A549 (cell line): Measurements from ENCODE around the gene DDIT3. TPM values are rescaled to one million over a fixed set of nuclear protein-coding genes. Genes with fewer than 3 reads are reported as not detected.

Source experiments
- ATAC-seq, 2 experiments: fragments of 200-7000 bp in 1 of 2; fragments of >200 bp in 1 of 2; cut with Nextera tagmentation in 1 of 2; cut with Tn5 transposase in 1 of 2; 3 replicates each; pipeline versions ENCODE4 v1.8.0 to v1.9.1; 2018 to 2020; ENCODE audit warnings: mild to moderate bottlenecking in 1 of 2, moderate library complexity in 1 of 2
- CTCF ChIA-PET: fragments of 300-600 bp; sonication (Branson Sonifier 250); formaldehyde crosslinking; extraction: SDS; loops from one replicate; lab custom pipeline; 2021; ENCODE audit warnings: antibody characterized with exemption, inconsistent platforms; lab: Yijun Ruan, JAX
- POLR2A ChIA-PET: fragments of 350-600 bp; formaldehyde crosslinking; extraction: SDS; loops from one replicate; lab custom pipeline; 2021; ENCODE audit warnings: antibody characterized with exemption, inconsistent platforms; lab: Yijun Ruan, JAX
- DNase-seq, 2 experiments: peaks; one replicate each; pipeline versions ENCODE4 v3.0.0 to v3.0.0-alpha.2; 2011 to 2016; ENCODE audit warnings: low read depth in 1 of 2, low spot score in 1 of 2
- FAIRE-seq: peaks from 2 replicates; lab custom pipeline; 2011; peaks lifted over from hg19 to GRCh38; lab: Jason Lieb, UNC
- H3K27ac ChIP-seq, 2 experiments: fragments of >200 bp; sonication (Bioruptor Twin); formaldehyde crosslinking; 3 replicates each; pipeline ENCODE4 v1.5.1; 2016 to 2017
- H3K4me1 ChIP-seq: fragments of >200 bp; sonication (Bioruptor Twin); formaldehyde crosslinking; 3 replicates; pipeline ENCODE4 v1.6.1; 2016
- H3K4me2 ChIP-seq: fragments of >200 bp; sonication (Bioruptor Twin); formaldehyde crosslinking; 3 replicates; pipeline ENCODE4 v1.6.1; 2016
- H3K4me3 ChIP-seq: fragments of >200 bp; sonication (Bioruptor Twin); formaldehyde crosslinking; 3 replicates; pipeline ENCODE4 v1.5.1; 2016
- H3K9me3 ChIP-seq: fragments of >200 bp; sonication (Bioruptor Twin); formaldehyde crosslinking; 3 replicates; pipeline ENCODE4 v1.6.1; 2016
- CBX8 ChIP-seq: fragments of 200-600 bp; sonication (generic); IDR thresholded peaks from 2 replicates; pipeline ENCODE4 v1.6.1; 2016
- EHF ChIP-seq: fragments of 250-450 bp; sonication (Bioruptor Pico); IDR thresholded peaks from 2 replicates; pipeline ENCODE4 v1.5.0; 2020; ENCODE audit warnings: mild to moderate bottlenecking
- FOSL2 ChIP-seq, 2 experiments: fragments of 450-650 bp in 1 of 2; fragments of >200 bp in 1 of 2; sonication (Bioruptor Twin) in 1 of 2; formaldehyde crosslinking; IDR thresholded peaks; 2 replicates each; pipeline versions ENCODE4 v1.5.0 to v1.6.1; 2016 to 2020; ENCODE audit warnings: mild to moderate bottlenecking in 1 of 2, moderate library complexity in 1 of 2
- FOXS1 ChIP-seq: fragments of 250-450 bp; sonication (Bioruptor Pico); IDR thresholded peaks from 2 replicates; pipeline ENCODE4 v1.5.0; 2020; ENCODE audit warnings: mild to moderate bottlenecking, moderate library complexity
- HDAC2 ChIP-seq: fragments of 200-600 bp; sonication (generic); IDR thresholded peaks from 2 replicates; pipeline ENCODE4 v1.6.1; 2016
- HOXA7 ChIP-seq: fragments of 250-450 bp; sonication (Bioruptor Pico); IDR thresholded peaks from 2 replicates; pipeline ENCODE4 v1.5.0; 2020; ENCODE audit warnings: mild to moderate bottlenecking, moderate library complexity
- HOXB13 ChIP-seq: fragments of 250-450 bp; sonication (Bioruptor Pico); IDR thresholded peaks from 2 replicates; pipeline ENCODE4 v1.5.0; 2020; ENCODE audit warnings: low read depth, mild to moderate bottlenecking, moderate library complexity
- JUN ChIP-seq, 2 experiments: fragments of >200 bp; sonication (Bioruptor Twin); formaldehyde crosslinking; IDR thresholded peaks; 2 replicates in 1 of 2; 3 replicates in 1 of 2; pipeline ENCODE4 v1.6.1; 2016 to 2017
- MAFK ChIP-seq: fragments of 450-650 bp; IDR thresholded peaks from 2 replicates; pipeline ENCODE4 v1.6.1; 2014; ENCODE audit not compliant: partially characterized antibody
- NFE2L2 ChIP-seq: fragments of 150-350 bp; conservative IDR thresholded peaks from 2 replicates; pipeline ENCODE4 v1.6.1; 2014; ENCODE audit warnings: low read length
- REST ChIP-seq: fragments of 200-600 bp; sonication (generic); IDR thresholded peaks from 2 replicates; pipeline ENCODE4 v1.6.1; 2016; ENCODE audit warnings: antibody characterized with exemption, mild to moderate bottlenecking, moderate library complexity
- RNF2 ChIP-seq: fragments of 200-600 bp; sonication (generic); IDR thresholded peaks from 2 replicates; pipeline ENCODE4 v1.6.1; 2016; ENCODE audit warnings: low read depth, mild to moderate bottlenecking, antibody characterized with exemption, moderate library complexity, borderline replicate concordance
- ZSCAN20 ChIP-seq: fragments of 250-450 bp; sonication (Bioruptor Pico); IDR thresholded peaks from 2 replicates; pipeline ENCODE4 v1.8.0; 2022; ENCODE audit warnings: mild to moderate bottlenecking, moderate library complexity
- WGBS: methylation state at CpG from one replicate; pipeline ENCODE4 v1.1.6; 2017; ENCODE audit errors: missing lambda C conversion rate; 5-methylcytosine and 5-hydroxymethylcytosine counted together
- polyA plus RNA-seq, 4 experiments: library from polyadenylated mRNA; depleted of rRNA in 3 of 4; stranded (reverse); fragments of >200 nt; fragmentation: RNase III in 1 of 4; extraction: RNeasy Plus Mini Kit Qiagen cat#74134 plus additional on column Dnase treatment in 1 of 4; gene quantifications; 2 replicates in 3 of 4; 3 replicates in 1 of 4; pipeline ENCODE4 v1.2.3, GENCODE V29; 2011 to 2017
- TF ChIP-seq, protein P1 (sequence below): fragments of 150-350 bp; IDR thresholded peaks from 2 replicates; pipeline ENCODE4 v1.6.1; 2014; ENCODE audit warnings: low read depth, mild to moderate bottlenecking, low read length

Gene DDIT3
- polyA plus RNA-seq, 2 of the 4 experiments (the other 2 are of a cell fraction): 16.0 to 93.0 TPM

DNA sequence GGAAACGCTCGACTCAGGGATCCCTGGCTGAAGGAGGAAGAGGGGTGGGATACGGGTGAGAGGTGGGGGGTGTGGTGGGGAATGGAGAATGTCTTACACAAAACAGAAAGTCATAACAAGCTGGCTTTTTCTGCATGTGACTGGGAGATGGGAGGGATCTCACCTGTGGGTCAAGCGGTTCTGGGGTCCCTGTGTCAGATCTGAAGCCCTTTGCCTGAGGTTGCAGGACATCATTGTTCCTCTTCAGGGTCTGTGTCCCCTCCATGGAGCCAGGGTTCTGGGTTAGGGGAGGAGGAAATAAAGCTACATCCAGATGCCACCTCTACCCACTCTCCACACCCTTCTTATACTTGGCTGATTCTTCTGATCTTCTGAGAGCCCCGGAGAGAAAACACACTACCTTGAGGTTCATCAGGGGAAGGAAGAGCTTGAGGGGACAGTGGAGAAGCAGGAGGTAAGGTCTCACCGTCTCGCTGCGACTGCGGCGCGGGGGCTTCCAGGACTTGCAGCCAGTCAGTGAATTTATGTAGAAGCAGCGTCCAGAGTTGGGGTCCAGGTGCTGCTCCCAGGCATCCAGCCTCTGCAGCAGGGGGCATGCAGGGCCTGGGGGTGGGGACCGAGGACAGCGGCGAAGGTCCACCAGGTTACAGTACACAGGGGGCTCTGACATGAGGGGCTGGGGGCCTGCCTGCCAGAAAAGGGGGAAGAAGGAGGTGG is 43.2 kb downstream of the DDIT3 start:
- Histone ChIP-seq H3K4me1 (peaks cover 14% of the 10 kb centered on the region; the same call in 2 of the 3 replicates), H3K4me3 (no peak overlapping the region), H3K27ac (peak overlapping the region in 1 of 2 experiments; percentile 20; a peak in 3 of 6 replicates), H3K9me3 (no peaks in the 10 kb centered on the region), H3K4me2 (no peak overlapping the region)
- TF ChIP-seq RNF2: no peak
- TF ChIP-seq FOSL2 (IDR thresholded peaks at IDR 0.05): no peak
- TF ChIP-seq FOSL2 (CRISPR knock-in tag; IDR thresholded peaks at IDR 0.05): no peak
- no peak for ATAC-seq
- ChIA-PET CTCF (interaction anchor here (1.0 to 19.9 kb wide), 4 partner anchors 9 to 24 kb away, joined by 4 to 240 read pairs (median 6); partner anchors contain the start of gene GLI1), POLR2A (no interaction called here)
- no peak for FAIRE-seq
- WGBS: 91% methylated on average over 15 of the region's 15 CpGs
- DNase-seq: no peak

DNA sequence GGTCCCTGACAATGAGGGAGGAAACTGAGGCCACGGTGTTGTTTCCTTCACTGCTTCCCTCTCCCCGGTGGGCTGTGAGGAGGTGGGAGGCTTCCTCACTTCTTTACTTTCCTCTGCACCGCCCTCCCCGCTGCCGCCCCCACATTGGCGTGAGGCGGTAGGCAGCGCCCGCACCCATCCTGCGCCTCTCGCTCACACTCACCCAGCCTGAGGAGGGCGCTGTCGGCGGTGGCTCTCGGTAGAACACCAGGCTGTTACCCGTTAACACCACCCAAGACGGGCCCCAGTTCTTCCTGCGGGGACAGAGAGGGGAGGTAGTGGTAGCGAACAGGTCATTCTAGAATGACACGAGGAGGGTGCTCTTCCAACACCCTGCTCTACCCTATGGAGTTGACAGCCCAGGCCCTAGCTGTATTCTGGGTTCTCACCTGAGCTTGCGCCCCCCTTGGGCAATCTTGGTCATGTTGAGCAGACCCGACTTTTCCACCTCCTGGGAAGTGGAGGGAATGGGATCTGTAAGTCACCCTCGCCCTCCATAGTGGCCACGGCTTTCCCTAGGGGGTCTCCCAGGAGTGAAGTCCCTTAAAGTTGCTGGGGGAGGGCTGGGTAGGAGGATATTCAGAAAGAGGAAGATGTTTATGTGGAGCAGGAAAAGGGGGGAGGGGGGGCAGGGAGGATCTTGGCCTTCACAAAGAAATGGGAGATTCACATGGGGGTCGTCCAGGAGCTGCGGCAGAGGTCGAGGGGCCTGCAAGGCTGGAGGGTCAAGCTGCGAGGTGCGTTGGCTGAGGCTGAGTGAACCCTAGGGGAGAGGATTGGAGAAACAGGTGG is 43.9 kb downstream of the DDIT3 start:
- Histone ChIP-seq H3K27ac (no peak overlapping the region), H3K9me3 (no peaks in the 10 kb centered on the region), H3K4me3 (no peak overlapping the region), H3K4me1 (peaks cover 14% of the 10 kb centered on the region; the same call in 2 of the 3 replicates), H3K4me2 (0 out of 3 replicates have a peak overlapping the region, but pooled peaks have one; percentile 7)
- WGBS: 75% methylated on average over 29 of the region's 29 CpGs
- ATAC-seq (no peak), FAIRE-seq (no peak), DNase-seq (no peak)
- ChIA-PET POLR2A (no interaction called here), CTCF (interaction anchor here (1.0 to 19.9 kb wide), 4 partner anchors 10 to 24 kb away, joined by 4 to 240 read pairs (median 6); partner anchors contain the start of gene GLI1)
- TF ChIP-seq REST (no peak), HOXB13 (CRISPR knock-in tag) (no peak), HDAC2 (no peak), HOXA7 (no peak), JUN (IDR thresholded peaks at IDR 0.05) (no peak), ZSCAN20 (CRISPR knock-in tag) (no peak), EHF (CRISPR knock-in tag) (no peak), FOXS1 (no peak), MAFK (no peak), NFE2L2 (no peak), CBX8 (no peak)
- TF ChIP-seq, protein P1, sequence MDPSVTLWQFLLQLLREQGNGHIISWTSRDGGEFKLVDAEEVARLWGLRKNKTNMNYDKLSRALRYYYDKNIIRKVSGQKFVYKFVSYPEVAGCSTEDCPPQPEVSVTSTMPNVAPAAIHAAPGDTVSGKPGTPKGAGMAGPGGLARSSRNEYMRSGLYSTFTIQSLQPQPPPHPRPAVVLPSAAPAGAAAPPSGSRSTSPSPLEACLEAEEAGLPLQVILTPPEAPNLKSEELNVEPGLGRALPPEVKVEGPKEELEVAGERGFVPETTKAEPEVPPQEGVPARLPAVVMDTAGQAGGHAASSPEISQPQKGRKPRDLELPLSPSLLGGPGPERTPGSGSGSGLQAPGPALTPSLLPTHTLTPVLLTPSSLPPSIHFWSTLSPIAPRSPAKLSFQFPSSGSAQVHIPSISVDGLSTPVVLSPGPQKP: no peak
